HG03135 (cell line): Measurements from ENCODE around the gene ST6GALNAC3.

Experiments used
- ATAC-seq: cut with Tn5 transposase; IDR thresholded peaks from one replicate; pipeline ENCODE4 v1.9.1; 2021; ENCODE audit warnings: mild to moderate bottlenecking, moderate library complexity; ENCODE audit not compliant: unreplicated experiment

The ST6GALNAC3 gene

DNA sequence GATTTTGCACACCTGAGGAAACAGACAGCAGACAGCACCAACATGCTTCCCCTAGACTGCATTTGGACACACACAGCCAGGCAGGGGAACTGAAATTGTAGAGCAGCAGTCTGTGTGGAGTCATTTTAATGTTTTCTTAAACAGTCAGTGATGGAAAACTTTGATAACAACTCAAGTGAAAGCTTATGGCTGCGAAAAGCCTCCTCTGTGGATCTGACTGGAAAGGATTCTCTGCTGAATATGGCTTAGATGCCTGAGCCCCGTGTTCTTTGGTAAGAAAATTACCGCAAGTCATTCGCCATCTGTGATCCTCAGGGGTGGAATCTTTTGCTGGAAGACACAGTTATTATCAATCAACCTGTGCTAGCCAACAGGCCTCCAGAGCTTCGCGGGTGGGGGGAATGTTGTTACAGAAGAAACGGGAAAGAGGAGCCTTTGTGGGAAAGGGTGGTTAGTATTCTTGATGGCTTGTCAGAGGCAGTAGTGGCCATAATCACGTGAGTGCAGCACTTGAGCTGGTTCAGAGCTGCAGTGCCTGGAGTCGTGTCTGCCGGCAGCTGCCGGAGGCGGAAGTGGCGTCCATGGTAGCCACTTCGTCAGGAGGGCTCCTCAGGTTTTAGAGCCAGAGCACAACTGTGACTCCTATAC lies 204.7 kb downstream of the ST6GALNAC3 start:
- no peak for ATAC-seq

GRCh38 chr1:76281306-76281705 lies 206.8 kb downstream of the ST6GALNAC3 start:
- ATAC-seq = no peak

GRCh38 chr1:76284842-76285241 lies 210.3 kb downstream of the ST6GALNAC3 start:
- ATAC-seq = no peak

- no peak for ATAC-seq
Observed at GRCh38 chr1:76285578-76286135, 211.1 kb downstream of the ST6GALNAC3 start.

GRCh38 chr1:76287917-76288316 lies 213.4 kb downstream of the ST6GALNAC3 start:
- ATAC-seq = no peak

DNA sequence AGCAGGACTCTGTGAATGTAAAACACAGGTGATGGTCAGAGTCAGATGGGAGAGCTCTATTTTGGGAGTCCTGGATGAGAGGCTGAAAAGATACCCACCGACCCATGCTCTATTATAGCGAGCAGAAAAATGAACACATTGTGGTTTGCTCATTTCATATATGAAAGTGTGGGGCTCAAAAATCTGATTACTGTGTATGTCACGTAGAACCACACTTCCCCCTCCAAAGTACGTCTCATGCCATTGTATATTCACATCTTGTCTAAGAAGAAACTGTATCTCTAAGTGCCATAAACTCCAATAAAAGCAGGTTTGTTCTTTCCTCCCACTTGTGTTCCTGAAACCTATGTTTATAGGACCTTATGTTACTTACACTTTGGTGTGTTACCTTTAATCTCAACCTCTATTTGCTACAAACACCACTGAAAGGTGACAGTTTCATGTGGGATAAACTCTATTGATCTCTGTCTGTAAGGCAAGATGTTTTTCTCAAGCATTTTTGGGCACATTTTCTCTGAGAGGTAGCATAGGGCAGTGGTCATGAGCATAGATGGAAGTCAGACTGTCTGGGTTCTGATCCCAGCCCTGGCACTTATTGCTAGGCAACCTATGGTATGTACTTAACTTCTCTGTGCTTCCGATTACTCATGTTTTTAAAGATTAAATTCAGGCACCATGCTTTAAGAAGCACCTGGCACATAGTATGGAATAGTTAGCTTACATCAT lies 214.4 kb downstream of the ST6GALNAC3 start:
- no peak for ATAC-seq

GRCh38 chr1:76289692-76290091 lies 215.1 kb downstream of the ST6GALNAC3 start:
- ATAC-seq = no peak

GRCh38 chr1:76290271-76290670 lies 215.7 kb downstream of the ST6GALNAC3 start:
- ATAC-seq = no peak

- no peak for ATAC-seq
Observed at GRCh38 chr1:76291191-76291590, 216.6 kb downstream of the ST6GALNAC3 start.

DNA sequence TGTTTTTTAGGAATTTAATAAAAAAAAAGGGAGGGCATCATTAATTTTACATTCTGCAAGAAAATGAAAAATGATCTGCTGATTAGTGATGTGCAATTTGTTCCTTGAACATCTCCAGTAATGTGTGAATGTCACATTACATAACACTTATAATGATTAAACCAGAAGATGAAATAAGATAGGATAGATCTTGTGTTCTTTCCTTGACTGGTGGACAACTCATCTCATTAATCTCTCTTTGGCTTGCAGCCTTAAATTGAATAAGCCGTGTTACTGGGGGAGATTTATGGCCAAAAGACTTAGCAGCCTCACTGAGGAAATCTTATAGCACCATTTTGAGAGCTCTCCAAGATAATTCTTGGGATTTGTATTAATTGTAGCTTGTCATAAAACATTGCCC lies 217.2 kb downstream of the ST6GALNAC3 start:
- ATAC-seq = no peak

- ATAC-seq = peak; percentile 60
Observed at GRCh38 chr1:76292418-76293184, 218.1 kb downstream of the ST6GALNAC3 start.

GRCh38 chr1:76293831-76294230 lies 219.3 kb downstream of the ST6GALNAC3 start:
- no peak for ATAC-seq

GRCh38 chr1:76294482-76295194 lies 220.1 kb downstream of the ST6GALNAC3 start:
- ATAC-seq = peak; percentile 79

DNA sequence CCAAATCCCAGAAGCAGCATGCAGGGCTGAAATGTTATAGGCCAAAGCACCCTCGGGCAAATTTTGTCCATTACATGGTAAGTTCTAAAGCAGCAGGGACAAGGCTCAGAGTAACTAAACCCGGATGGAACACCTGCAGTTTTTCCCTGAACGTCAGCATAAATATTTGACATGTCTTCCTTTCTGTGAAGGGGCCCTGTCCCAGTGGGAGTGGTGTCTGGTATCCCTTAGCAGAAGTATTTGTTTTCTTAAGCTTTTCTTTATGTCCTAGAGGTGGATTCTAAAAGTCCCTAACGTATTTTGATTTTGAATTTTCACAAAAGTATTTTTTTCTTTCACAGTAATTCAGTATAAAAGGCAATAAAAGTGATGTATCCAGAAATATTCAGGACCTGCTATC lies 223.9 kb downstream of the ST6GALNAC3 start:
- no peak for ATAC-seq

- no peak for ATAC-seq
Observed at GRCh38 chr1:76299036-76299435, 224.5 kb downstream of the ST6GALNAC3 start.

GRCh38 chr1:76300556-76300955 lies 226.0 kb downstream of the ST6GALNAC3 start:
- no peak for ATAC-seq

- ATAC-seq = no peak
Observed at GRCh38 chr1:76302711-76303339, 228.3 kb downstream of the ST6GALNAC3 start.

- no peak for ATAC-seq
Observed at GRCh38 chr1:76303340-76303717, 228.8 kb downstream of the ST6GALNAC3 start.

DNA sequence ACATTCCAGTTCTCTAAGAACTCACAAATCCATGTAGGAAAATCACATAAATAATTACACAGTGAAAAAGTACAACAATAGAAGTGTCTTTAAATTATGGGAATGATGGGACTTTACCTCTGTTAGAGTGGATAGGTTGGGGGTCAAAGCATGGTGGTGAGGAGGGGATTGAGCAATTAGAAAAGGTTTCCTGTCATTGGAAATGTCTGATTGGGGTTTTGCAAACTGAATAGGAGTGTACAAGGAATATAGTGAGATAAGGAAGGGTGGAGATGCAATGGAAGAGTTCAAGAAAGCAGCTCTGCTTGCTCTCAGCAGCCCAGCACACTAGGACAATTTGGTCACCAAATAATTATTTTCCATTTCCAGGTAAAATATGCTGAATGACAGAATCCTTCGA lies 238.8 kb downstream of the ST6GALNAC3 start:
- ATAC-seq = no peak

GRCh38 chr1:76314730-76315129 lies 240.2 kb downstream of the ST6GALNAC3 start:
- ATAC-seq = no peak
